HG03521 (cell line): ENCODE data around the gene STS.
A peak's percentile ranks its signal among the peaks of the same experiment; 100 is the strongest.

Source experiments
- ATAC-seq: cut with Tn5 transposase; IDR thresholded peaks from one replicate; pipeline ENCODE4 v1.9.1; 2021; ENCODE audit warnings: mild to moderate bottlenecking, moderate library complexity; ENCODE audit not compliant: unreplicated experiment

STS gene, protein sequence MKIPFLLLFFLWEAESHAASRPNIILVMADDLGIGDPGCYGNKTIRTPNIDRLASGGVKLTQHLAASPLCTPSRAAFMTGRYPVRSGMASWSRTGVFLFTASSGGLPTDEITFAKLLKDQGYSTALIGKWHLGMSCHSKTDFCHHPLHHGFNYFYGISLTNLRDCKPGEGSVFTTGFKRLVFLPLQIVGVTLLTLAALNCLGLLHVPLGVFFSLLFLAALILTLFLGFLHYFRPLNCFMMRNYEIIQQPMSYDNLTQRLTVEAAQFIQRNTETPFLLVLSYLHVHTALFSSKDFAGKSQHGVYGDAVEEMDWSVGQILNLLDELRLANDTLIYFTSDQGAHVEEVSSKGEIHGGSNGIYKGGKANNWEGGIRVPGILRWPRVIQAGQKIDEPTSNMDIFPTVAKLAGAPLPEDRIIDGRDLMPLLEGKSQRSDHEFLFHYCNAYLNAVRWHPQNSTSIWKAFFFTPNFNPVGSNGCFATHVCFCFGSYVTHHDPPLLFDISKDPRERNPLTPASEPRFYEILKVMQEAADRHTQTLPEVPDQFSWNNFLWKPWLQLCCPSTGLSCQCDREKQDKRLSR

DNA sequence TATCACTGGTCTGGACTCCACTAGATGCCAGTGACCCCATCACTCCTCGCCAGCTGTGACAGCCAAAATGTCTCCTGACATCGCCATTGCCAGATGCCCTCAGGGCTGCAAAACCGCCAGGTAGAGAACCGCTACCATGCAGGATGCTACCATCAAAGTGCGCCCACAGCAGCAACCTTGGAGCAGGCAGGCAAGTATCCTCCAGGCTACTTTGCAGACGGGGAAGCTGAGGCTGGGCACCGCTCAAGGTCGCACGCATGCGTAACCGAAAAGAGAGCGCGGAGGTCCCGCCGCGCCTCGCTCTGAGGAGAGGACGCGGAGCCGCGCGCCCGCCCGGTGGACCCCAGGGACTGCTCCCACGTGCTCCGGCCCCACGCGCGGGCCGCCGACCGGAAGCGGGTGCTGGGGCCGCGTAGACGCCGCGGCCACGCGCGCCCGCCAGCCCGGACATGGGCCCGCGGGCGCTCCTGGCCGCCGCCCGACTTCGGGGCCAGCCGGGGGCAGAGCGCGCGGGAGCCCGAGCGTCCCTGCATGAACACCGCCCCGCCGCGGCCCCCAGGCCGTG is at the start of gene STS:
Gene STS, plus strand, starts transcription at position 300 of the 565 bp plus-strand sequence. CDS start 105,488 bp downstream, outside the sequence.
- peak; percentile 36 for ATAC-seq

DNA sequence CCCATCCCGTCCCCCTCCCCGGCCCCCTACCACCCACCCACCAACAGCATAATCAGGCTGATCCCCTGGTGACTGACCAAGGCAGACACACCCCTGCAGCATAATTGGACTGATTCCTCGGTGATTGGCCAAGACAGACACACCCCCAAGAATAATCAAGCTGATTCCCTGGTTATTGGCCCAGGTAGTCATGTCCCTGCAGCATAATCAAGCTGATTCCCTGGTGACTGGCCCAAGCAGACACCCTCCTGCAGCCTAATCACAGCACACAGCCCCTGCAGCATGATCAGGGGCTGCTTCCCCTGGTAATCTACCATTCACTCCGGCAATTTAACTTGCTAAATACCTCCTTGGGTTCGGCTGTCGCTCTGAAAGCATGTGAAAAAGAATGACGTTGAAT is 47.5 kb upstream of the STS start:
- ATAC-seq = no peak

DNA sequence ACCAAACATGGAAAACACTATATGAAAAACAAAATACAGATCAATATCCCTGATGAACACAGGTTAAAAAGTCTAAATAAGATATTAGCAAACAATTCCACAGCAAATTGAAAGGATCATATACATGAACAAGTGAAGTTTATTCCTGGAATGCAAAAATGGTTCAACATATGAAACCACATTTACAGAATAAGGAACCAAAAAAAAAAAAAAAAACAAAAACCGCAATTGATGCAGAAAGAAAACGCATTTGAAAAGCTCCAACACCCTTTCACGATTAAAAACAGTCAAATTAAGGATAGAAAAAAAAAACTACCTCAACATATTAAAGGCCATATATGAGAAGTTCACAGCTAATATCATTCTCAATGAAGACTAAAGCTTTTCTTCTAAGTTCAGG is 45.4 kb upstream of the STS start:
- ATAC-seq = no peak

DNA sequence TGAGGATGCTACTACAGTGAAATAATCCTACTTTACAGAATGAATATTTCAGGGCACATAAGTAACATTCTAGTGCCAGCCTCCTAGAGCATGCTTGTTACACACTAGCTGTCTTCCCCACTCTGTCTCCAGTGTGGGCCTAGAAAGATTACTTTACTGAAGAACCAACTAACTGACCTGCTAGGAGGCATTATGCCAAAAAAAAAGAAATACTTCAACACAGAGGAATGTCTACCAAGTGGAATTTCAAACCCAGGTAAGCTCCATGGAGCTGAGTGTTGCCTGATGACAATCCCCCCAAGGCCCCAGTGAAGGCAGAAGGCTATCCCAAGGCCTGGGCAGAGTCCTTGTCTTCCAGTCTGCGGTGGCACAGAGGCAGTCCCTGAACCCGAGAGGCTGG is 40.9 kb upstream of the STS start:
- no peak for ATAC-seq

DNA sequence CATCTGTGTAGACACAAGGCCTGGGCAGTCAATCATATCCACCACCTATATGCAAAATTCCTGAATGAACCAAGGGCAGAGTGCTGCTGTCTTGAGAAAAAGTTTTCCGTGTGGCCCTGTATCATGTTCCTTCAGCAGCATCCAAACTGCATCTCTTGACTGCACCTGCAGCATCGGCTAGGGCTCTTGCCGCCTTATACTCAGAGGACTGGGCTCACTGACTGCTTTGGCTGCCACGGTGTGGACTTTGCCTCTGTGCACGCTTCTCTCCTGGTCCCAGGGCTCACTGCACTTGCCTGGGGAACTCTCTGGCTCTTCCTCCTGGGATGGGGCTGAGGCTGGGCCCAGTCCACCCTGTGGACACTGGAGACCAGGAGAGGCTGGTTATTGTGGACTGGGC is 39.5 kb upstream of the STS start:
- ATAC-seq = no peak

DNA sequence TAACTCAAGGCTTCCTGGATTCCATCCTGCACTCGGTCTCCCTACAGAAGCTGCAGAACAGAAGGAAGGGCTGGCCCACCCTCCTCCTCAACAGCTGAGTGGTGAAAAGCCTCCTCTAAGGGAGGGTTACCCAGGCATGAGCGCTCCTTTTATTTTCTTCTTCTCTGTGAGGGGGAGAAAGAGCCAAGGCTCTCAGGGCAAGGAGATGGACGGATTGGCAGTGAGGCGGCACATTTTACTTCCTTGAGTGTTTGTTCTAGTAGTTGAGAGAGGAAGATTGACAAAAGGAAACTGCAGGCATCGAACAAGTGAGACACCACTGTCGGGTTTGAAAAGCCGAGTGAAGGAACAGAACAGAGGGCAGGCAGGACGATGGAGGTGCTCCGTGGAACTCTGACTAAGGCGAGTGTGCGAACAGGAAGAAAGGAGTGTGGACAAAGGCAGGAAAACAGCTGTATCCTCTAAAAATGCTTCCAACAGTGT is 38.4 kb upstream of the STS start:
- ATAC-seq = no peak

DNA sequence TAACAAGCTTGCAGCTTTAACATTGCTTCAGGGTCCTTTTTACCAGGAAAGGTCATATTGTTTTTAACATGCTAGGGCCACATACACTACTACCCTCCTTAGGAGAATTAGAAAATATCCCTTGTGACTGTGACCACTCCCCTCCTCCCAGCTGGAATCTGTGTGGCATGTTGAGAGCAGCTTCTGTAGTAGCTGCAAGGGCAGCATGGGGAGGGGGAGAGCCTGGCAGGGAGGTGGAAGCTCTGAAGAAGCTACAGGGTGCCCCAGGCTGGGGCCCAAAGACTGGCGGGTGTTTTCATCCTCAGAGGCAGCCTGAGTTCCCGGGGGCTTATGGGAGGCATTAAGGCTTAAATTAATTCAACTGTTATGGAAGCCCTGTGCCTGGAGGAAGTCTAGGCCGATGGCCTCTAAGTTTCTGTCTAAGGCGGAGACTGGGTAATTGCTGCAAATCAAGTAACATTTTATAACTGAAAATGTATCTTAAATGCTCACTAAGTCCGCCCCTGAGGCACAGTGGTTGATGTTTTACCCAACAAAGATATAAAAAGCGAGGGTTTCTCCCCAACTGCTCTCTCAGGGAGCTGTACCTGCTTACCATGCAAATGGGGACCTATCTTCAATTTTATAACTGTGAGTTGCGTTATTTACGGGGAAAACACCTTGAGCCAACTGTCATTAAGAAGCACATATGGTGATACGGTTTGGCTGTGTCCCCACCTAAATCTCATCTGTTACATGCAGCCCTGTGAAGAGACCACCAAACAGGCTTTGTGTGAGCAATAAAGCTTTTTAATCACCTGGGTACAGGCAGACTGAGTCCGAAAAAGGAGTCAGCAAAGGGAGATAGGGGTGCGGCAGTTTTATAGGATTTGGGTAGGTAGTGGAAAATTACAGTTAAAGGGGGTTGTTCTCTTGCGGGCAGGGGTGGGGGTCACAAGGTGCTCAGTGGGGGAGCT is 37.4 kb upstream of the STS start:
- ATAC-seq = peak; percentile 45

DNA sequence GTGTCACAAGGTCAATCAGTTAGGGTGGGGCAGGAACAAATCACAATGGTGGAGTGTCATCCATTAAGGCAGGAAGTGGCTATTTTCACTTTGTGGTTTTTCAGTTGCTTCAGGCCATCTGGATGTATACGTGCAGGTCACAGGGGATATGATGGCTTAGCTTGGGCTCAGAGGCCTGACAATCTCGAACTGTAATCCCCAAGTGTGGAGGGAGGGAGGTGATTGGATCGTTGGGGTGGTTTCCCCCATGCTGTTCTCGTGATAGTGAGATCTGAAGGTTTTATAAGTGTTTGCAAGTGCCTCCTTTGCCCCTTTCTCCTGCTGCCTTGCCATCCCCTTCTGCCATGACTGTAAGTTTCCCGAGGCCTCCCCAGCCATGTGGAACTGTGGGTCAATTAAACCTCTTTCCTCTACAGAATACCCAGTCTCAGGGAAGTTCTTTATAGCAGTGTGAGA is 36.7 kb upstream of the STS start:
- peak; percentile 55 for ATAC-seq

DNA sequence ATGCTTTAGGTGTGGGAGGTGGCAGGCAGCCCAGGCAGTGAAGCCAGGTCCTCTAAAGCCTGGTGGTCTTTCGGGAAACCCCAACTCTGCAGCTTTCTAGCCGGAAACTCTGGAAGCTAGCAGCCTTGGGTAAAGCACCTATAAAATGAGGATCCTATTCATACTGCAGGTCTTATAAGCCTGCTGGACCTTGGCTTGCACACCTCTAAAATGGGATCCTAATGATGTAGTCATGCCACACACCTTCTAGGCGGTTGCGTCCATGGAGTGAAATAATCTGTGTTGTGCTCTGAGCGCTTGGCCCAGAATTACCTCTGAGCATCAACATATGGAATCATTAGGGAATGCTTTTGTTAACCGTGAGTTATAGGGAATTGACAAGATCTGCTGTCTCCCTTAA is 36.0 kb upstream of the STS start:
- ATAC-seq = no peak

DNA sequence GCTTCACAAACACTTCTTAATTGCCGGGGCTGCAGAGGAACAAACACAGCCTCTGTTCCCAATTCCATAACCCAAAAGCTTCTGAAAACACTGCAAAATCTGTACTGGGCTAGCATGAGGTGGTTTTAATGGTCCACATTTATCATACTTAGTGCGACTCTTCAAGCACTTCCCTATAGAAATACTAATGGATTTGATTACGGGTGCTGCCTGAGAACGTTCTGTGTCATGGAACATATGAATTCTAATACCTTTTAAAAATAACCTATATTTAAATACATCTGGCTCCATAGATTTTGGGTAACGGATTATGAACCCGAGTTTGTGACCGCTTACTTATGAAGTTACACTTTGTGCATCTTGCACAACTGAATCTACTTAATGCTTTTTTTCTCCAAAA is 35.4 kb upstream of the STS start:
- no peak for ATAC-seq

DNA sequence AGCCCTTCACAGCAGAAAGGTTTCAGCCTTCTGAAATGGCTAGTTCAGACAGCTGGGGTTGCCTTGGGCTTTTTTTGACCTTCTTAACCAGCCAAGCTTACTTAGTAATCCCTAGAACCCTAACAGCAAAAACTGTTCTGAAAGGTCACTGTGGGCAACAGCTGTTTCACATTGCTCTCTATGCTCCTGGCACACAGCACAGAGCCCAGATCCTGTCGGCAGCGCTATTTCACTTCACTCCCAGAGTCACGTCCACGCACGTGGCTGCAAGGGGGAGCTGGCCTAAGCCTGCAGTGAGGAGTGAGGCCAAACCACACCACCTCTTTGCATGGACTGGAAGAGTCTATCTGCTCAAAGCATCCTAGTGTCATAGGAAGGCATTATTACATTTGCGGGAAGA is 32.0 kb upstream of the STS start:
- peak; percentile 50 for ATAC-seq

DNA sequence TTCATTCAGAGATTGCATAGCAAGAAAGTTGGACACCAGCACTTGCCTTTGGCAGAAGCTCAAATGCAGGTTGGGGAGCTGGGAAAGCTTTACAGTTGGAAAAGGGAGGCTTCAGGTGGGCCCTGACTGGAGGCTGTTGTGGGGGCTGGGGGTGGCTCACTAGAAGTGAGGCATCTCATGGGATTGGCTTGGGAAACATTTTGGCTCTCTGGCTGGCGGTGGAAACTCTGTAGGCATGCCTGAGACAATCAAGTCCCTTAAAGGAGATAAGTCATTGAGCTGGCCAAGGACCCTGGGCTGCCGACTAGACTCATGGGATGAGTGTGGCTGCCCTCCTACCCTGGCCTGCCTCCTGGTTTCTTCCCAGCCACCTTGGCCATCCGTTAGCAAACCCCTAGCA is 31.4 kb upstream of the STS start:
- no peak for ATAC-seq

DNA sequence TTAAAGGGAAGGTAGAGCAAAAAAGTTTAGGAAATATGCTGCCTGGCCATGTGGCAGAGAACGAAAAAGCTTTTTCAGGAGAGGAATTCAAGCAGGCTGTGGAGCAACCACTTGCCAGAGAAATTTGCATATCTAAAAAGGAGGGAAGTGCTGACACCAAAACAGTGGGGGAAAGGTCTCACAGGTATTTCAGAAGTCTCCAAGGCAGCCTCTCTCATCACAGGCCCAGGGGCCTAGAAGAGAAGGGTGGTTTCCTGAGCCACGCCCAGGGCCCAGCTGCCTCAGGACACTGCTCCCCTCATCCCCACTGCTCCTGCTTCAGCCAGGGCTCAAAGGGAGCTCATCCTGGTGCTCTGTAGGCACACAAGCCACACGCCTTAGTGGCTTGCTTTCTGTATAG is 29.9 kb upstream of the STS start:
- no peak for ATAC-seq

DNA sequence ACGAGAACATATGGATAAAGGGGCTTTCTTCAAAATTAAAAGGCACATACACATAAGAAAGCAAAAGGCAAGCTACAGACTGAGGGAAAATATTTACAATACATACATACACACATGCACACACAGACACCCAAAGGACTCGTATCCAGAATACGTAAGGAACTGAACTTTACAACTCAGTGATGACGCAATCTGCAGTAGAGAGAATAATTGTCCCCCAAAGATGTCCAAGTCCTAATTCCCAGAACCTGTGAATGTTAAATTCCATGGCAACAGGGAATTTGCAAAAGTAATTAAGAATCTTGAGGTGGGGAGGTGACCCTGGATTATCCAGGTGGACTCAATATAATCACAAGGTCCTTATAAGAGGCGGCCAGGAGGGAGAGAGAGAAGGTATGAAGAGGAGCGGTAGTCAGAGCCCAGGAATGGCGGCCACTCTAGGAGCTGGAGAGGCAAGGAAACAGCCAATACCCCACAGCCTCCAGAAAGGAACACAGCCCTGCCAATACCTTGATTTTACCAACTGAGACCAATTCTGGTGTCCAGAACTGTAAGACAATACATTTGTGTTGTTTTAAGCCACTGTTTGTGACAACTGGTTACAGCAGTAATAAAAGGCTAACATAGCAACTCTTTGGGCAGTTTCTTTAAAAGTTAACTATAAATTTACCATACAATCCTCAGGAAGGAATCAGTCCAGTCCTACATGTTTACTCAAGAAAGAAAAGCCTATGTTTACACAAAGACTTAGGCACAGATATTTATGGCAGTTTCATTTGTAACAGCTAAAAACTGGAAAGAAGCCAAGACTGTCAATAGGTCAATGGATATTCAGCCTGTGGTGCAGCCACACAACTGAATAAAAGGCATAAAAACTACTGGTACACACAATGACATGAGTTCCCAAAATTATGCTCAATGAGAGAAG is 27.3 kb upstream of the STS start:
- no peak for ATAC-seq

DNA sequence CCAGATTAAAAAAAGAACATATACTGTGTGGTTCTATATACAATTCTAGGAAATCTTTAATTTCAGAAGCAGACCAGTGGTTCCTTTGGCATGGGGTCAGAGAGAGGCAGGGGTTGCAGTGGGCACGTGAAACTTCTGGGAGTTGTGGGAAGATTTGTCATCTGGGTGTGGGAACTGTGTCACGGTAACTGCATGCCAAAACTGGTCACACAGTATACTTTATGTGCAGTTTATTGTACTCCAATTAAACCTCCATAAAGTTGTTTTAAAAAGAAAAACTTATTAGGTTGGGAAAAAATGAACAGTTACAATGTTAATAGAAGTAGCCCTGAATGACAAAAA is 26.7 kb upstream of the STS start:
- no peak for ATAC-seq

DNA sequence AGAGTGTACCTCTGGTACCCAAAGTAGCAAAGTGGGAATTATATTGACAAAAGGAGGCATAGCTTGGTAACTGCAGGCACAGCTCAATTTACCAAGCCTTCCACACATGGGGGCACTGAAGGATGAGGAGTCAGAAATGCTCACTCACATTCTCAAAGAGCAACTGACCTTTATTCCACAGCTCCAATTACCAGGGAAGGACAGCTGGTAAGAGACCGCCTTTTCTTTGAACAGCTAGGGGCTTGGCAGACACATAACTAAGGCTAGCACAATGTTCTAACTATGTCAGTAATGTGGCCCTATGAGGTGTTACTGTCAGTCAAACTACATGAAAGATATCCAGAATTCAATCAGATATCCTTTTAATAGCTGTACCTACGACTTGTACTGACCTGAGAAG is 20.5 kb upstream of the STS start:
- ATAC-seq = no peak

DNA sequence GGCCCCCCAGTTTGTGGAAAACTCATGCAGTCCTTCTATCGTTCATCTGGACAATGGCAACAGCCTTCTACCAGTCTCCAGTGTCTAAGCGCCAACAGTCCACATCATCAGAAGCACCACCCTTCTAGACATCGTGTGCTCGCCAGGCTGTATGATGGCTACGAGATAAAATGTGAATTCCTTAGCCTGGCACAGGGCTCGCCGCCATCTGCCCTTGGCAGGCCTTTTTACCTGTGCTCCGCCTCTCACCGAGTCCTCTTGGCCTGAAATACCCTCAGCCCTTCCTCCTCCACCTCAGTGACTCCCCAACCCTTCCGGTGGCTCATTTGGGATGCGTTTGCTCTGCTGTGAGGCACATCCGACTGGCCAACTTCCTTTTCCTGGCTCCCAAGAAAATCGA is 15.9 kb upstream of the STS start:
- ATAC-seq = no peak

DNA sequence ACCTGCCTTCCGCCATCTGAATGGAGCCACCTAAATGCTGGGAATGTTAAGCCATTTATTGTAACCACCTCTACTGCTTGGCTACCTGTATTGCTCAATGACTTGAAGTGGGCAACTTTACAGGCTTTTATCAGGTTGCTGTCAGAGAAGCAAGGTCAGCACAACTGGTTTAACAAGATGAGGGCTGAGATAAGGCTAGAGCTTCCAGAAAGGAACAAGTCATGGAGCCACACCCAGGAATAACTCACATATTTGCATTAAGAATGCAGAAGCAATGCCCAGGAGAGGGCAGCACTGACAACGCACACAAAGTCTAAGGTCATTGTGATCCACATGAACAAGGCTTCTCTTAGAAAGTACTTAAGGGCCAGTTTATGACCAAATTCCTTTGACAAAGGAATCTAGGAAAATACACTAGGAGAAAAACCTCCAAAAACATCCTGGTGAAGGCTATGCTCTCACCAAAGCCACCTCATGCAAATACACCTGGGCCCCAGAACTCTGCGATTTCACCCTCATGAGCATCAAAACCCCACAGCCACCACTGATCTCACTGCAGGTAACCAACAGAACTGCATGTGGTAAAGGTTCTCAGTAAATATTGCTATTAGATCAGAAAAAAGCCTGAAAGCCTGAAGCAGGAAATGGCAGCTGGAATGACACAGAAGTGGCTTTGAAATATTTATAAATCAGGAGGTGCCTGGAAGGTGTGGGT is 15.0 kb upstream of the STS start:
- peak; percentile 84 for ATAC-seq

DNA sequence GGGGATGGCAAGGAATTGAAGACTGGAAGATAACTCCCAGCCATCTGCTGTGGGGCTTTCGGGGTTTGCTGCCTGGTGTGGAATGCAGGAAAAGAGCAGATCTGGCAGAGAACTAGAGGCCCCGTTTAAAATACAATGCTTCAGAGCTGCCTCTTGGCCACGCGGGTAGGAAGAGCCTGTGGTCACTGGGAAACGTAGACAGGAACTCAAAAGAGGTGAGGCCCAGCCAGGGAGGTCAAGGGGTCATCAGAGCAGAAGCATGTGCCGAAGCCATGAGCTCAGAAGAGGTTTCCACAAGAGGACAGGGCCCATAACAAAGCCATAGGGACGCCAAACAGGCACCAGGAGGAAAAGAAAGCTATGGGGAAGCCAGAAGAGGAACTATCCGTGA is 14.5 kb upstream of the STS start:
- ATAC-seq = peak; percentile 22
